ENCODE results near the gene E2F4.

Gene E2F4

DNA sequence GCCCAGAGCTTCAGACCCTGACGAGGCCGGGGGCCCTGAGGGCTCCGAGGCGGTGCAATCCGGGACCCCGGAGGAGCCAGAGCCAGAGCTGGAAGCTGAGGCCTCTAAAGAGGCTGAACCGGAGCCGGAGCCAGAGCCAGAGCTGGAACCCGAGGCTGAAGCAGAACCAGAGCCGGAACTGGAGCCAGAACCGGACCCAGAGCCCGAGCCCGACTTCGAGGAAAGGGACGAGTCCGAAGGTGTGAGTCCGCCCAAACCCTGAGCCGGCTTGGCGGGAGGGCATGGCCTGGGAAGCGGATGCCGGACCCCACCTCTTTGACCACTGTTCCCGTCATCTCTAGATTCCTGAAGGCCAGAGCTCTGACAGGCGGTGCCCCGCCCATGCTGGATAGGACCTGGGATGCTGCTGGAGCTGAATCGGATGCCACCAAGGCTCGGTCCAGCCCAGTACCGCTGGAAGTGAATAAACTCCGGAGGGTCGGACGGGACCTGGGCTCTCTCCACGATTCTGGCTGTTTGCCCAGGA, 17.2 kb upstream of the E2F4 start:
- DNase-seq (no peak), ATAC-seq (peak; percentile 4)

DNA sequence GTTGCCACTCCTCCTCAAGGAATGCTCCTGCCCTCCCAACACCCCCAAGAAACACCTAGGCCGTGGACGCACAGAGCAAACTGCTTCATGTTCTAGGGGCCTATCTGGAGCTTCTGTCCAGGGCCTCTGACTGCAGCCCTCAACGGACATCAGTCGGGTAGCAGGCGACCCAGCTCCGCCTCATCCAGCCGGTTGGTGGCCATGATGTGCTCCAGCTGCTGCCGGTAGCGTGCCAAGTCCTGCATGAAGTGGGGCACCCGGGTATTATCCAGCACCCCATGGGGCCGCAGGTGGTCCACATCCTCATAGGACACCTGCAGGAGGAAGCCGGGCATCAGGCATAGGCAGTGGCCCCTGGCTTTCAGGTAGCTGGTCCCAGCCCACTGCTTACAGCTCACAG, 15.3 kb upstream of the E2F4 start:
- no peak for ATAC-seq

DNA sequence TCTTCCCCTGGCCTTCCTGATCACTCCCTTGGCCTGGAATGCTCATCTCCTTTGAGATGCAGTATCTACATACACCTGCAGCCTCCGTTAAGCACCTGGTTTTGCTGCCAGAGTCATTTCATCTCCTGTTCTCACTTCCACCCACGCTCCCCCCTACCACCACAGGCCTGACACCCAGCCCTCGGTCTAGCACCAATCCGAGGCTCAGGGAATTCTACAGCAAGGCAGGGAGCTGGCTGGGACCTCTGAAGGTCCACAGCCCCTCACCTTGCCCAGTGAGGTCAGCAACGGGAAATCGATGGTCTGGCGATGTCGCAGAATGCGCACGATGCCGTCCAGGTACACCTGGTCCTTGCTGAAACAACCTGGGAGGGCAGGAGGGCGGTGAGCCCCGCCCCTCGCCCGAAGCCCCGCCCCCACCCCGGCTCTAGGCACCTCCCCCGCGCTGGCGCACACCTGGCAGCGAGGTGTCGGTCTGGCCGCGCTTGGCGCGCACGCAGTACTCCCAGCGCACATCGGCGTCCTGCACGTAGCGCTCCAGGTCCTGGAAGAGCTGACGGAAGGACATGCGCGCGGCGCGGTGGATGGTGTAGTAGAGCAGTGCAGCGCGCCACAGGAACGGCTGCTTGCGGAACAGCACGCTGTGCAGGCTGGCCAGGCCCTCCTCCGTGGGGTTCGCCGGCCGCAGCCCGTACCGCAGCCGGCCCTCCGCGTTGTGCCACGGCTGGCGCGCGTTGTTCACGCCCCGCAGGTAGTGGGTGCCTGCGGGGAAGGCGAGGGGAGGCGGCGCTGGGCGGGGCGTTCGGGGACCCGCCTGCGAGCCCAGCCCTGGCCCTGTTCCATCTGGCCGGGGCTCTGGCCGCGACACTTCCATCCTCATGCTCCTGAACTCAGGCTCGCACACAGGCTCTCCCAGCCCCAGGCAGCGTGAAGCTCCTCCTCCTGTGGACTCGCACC, 13.9 kb upstream of the E2F4 start:
- ATAC-seq: peak; percentile 50
- DNase-seq: peak; percentile 53

More for the DNA sequence above, 15.3 kb upstream of the E2F4 start:
- DNase-seq: no peak

- no peak for DNase-seq
- ATAC-seq: no peak
Observed at GRCh38 chr16:67179421-67180080, 12.4 kb upstream of the E2F4 start.

GRCh38 chr16:67180166-67180565, 11.8 kb upstream of the E2F4 start:
- DNase-seq (no peak), ATAC-seq (no peak)

- no peak for ATAC-seq
- DNase-seq: no peak
Observed at GRCh38 chr16:67181346-67181745, 10.6 kb upstream of the E2F4 start.

DNA sequence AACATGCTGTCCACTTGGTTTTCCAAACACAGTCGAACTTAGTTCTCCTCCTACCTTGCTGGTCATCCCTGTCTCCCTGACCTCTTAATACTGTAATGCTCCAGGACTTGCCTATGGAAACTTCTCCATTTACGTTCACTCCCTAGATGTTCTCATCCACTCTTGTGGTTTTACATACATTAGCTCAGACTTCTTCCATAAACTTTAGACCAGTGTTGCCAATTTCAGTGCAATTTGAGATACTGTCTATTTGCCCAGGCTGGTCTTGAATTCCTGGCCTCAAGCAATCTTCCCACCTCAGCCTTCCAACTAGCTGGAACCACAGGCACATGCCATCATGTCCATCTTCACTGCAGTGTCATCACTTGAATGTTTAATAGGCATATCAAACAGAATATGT, 9.7 kb upstream of the E2F4 start:
- DNase-seq (no peak), ATAC-seq (no peak)

DNA sequence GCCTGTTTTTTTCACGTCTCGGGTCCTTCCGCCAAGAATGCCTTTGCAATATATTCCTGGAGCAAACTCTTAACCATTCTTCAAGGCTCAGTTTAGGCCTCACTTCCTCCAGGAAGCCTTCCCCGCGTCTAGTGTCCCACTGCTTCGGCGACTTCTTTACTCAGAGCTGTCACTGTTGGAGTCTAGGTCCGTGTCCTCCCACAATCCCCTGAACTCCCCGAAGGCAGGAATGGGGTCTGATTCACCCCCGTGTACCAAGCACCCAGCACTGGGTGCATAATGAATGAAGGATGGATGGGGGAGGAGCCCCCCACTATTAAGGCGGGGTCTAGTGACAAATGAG, 8.7 kb upstream of the E2F4 start:
- ATAC-seq (no peak), DNase-seq (no peak)

DNA sequence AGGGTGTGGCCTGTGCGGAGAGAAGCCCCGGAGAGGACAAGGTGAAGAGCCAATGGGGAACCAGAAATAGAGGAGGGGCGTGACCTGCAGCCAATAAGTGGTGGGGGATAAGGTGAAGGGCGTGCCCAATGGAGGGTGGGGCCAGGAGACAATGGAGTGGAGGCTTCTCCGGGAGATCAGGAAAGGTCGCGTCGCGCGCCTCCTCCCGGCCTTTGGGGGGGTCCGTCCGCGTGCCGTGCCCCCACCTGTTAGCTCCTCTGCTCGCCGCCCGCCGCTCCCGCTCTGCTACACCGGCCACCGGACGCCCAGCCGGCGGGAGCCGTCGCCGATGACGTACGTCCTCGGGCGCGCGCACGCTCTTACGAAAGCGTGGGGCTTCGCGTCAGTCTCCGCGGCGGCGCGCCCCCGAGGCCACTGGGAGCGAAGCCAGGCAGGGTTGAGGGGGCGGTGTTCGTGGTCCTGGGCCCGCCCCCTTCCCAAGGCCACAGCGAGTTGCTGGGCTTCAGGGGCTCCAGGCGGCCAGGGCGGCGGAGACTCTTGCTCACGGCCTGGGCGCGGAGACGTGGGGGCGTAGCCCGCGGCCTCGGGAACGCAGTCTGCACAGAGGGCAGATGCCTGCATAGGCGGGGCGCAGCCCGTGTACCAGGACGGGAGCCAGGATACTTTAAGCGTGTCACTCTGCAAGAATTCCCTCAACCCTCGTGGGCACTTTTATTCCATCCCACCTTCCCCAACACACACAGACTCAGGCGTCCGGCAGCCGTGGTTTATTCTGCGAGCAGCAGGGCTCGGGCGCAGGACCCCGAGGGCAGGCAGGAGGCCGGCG, 8.1 kb upstream of the E2F4 start, which contains the start of gene MATCAP1:
Gene MATCAP1 (minus strand): TSS at position 337 of the 826 bp plus-strand sequence. CDS start 3,353 bp downstream, outside the sequence.
- DNase-seq: peak; percentile 93
- ATAC-seq: peak; percentile 96

GRCh38 chr16:67184453-67184994, 7.4 kb upstream of the E2F4 start:
- DNase-seq (peak; percentile 39), ATAC-seq (no peak)

DNA sequence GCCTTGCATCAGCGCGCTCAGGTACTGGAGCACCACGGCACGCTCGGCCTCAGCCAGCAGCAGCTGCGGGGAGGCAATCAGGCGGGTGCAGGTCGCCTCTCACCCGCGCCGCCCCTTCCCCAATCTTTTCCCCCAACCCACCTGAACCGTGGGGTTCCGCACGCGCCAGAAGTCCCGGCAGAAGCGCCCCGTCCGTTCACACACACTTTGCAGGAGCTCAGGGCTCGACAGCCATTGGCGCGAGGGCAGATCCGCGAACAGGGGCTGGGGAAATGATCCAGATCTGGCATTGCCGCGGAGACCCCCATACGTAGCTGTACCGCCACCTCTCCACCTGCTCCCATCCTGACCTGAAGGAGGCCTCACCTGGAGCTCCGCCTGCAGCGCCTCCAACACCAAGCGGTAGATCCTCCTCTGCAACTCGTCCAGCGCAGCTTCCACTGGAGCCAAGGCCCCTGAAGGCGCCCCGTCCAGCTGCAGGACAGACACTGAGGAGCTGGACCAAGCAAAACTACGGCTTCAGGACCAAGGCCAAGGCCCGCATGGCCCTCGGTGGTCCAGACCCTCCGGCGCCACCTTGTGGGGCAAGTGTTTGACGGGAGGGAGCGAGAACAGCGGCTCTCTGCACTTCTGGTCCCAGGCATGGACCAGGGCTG, 6.8 kb upstream of the E2F4 start:
- DNase-seq: peak; percentile 93
- peak; percentile 42 for ATAC-seq

DNA sequence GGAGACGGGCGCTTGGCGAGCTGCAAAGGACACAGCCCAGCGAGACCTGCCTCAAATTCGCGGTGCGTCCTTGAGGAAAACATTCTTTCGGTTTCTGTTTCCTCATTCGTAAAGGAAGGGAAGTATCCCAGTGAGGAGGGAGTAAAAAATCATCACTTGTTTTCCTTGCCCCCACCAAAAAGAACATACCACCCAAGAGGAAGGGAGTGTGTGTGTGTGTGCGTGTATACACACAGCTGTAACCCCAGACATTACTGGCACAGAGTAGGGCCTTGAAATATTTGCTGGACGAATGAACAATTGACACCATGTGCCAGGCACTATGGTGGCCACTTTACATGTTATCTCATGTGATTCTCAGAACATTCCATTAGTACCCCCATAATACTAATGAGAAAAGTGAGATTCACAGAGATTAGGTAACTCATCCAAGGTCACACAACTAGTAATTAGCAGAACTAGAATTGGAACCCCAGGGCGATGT, 6.3 kb upstream of the E2F4 start:
- ATAC-seq (no peak), DNase-seq (no peak)

DNA sequence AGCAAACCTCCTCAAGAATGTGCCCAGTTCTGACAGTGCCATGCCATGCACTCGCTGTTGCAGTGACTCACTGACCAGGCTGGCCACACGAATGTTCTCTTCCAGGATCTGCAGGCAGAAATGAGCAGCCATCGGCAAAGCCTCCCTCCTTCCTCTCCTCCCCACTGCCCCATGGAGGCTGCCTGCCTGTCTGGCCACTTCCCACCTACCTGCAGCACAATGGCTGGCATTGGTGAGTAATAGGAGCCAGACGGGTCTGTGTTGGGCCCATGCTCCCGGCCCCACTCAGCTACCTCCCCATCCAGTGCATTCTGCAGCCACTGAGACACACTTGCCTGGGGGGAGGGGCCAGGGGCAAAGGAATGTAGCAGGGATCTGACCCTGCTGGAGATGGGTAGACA, 5.4 kb upstream of the E2F4 start:
- no peak for ATAC-seq
- DNase-seq: no peak

DNA sequence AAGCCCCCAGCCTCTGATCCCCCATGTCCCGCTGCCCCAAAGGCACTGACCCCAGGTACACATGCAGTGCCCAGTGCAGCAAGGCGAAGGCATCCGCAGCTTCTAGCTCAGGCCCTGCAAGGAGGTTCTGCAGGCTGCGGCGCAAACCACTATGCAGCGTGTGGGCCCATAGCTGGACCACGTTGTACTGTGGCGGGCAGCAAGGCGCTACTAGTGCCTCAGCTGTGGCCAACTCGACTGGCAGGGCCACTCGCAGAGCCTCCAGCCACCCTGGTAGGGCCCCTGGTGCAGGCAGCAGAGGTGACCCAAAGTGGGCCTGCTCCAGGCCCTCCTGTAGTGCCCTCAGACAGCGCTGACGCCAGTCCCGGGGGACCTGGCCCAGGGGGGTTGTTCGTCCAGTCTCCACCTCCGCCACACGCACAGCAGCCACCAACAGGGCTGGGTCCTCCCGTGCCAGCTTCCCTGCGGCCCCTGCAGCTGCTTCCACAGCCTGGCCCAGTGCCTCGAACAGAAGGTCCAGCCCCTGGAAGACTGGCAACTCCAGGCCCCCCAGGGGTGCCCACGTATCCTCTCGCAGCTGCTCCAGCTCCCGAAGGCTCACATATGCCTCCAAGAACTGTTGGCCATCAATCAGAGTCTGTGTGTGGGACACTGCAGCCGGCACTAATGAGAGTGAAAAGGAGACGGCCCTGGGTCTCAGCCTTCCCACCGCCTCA, 4.6 kb upstream of the E2F4 start:
- ATAC-seq (no peak), DNase-seq (no peak)

- no peak for DNase-seq
- no peak for ATAC-seq
Observed at GRCh38 chr16:67188323-67188722, 3.6 kb upstream of the E2F4 start.

- DNase-seq: no peak
Observed at GRCh38 chr16:67188798-67189197, 3.2 kb upstream of the E2F4 start.

DNA sequence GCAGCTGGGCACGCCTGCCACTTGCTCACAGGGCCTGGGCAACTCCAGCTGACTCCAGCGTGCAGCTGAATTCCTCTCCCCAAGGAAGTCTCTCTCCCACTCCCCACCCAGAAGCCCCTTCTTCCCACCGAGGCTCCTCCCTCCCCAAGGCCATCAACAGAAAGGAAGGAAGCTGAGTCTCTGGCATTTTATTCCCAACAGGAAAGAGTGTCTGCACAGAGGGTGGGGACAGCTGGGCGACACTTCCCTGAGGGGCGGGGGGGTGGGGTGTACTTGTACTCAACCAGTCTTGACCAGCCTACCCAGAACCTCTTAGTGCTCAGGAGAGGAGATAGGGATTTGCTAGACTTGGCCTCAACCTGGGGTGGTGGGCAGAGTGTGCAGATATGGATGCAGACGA, 1.9 kb upstream of the E2F4 start, which contains the start of gene EXOC3L1:
Gene EXOC3L1 (minus strand): TSS at position 96 of the 400 bp plus-strand sequence. CDS start 460 bp downstream, outside the sequence.
- no peak for DNase-seq
- no peak for ATAC-seq

More at GRCh38 chr16:67188798-67189197, 3.2 kb upstream of the E2F4 start:
- ATAC-seq: no peak

- ATAC-seq (no peak), DNase-seq (no peak)
Observed at GRCh38 chr16:67190448-67191399, 1.2 kb upstream of the E2F4 start.

DNA sequence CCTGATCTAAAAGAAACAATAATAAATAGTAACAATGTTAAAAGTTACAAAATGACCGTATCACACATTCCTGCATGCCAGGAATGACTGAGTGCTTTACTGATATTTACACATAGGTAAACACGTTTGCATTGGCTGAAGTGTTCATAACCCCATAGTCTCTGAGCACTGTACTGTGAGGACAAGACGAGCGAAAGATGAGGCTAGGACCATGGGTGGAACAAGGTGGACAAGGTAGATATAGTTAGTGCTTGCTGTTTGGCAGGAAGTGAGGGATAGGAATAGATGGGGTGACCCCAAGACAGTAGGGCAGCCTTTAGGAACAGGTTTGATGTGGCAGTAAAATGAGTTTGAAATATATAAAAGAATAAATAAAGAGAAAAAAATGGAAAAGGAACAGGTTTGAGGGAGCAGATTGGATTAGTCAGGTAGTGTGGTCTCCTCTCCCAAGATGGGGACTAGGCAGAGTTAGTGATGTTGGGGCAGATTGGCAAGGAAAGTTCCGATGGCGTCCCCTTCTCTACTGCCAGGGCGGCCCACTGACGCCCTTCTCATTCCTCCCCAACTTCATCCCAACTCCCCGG, 452 bp upstream of the E2F4 start:
- ATAC-seq (no peak), DNase-seq (no peak)
